HepG2 (cell line): ENCODE results near the gene SRGAP3. TPM values are rescaled to one million over a fixed set of nuclear protein-coding genes. Genes with fewer than 3 reads are reported as not detected.

ENCODE experiments used
- ATAC-seq: fragments of 200-7000 bp; cut with Tn5 transposase; 3 replicates; pipeline ENCODE4 v1.9.1; 2020; ENCODE audit warnings: mild to moderate bottlenecking, moderate library complexity
- BruUV-seq: library from RNA; stranded (reverse); fragments of 400-500 nt; replicated peaks from 2 replicates; lab custom pipeline; 2021; lab: Mats Ljungman, UMichigan
- CTCF ChIA-PET: fragments of 300-600 bp; formaldehyde crosslinking; extraction: SDS; loops from one replicate; lab custom pipeline; 2021; ENCODE audit warnings: low total read pairs, inconsistent platforms, low intra/inter-chr PET ratio; lab: Yijun Ruan, JAX
- POLR2A ChIA-PET: fragments of 350-600 bp; sonication (Branson Sonifier 250); formaldehyde crosslinking; loops from one replicate; lab custom pipeline; 2020; ENCODE audit warnings: antibody characterized with exemption, inconsistent platforms; lab: Yijun Ruan, JAX
- DNase-seq: peaks from one replicate; pipeline ENCODE4 v3.0.0-alpha.2; 2015; ENCODE audit warnings: low spot score
- FAIRE-seq: peaks from 3 replicates; lab custom pipeline; 2011; peaks lifted over from hg19 to GRCh38; lab: Jason Lieb, UNC
- H2AFZ ChIP-seq: one replicate; pipeline ENCODE4 v1.6.1; 2011; ENCODE audit warnings: low read length, inconsistent platforms
- H3K27ac ChIP-seq: fragments of 300-600 bp; 3 replicates; pipeline ENCODE4 v1.8.0; 2011; ENCODE audit warnings: mixed run types, mild to moderate bottlenecking, mixed read lengths, low read length, inconsistent platforms; ENCODE audit not compliant: insufficient read depth; ENCODE audit errors: extremely low read length
- H3K27me3 ChIP-seq, 2 experiments: fragments of 200-600 bp in 1 of 2; 2 replicates in 1 of 2; 3 replicates in 1 of 2; pipeline versions ENCODE4 v1.6.0 to v1.8.0; 2011; ENCODE audit warnings: low read length in 2 of 2, mild to moderate bottlenecking in 2 of 2, moderate library complexity in 2 of 2, inconsistent platforms in 1 of 2; ENCODE audit not compliant: insufficient read depth in 2 of 2, control insufficient read depth in 1 of 2
- H3K36me3 ChIP-seq, 2 experiments: fragments of 200-600 bp in 1 of 2; replicated peaks in 1 of 2; 2 replicates in 1 of 2; 3 replicates in 1 of 2; pipeline versions ENCODE4 v1.5.1 to v1.8.0; 2011; ENCODE audit warnings: low read length in 2 of 2, inconsistent platforms in 1 of 2; ENCODE audit not compliant: insufficient read depth in 2 of 2, control insufficient read depth in 1 of 2
- H3K4me1 ChIP-seq: 2 replicates; pipeline ENCODE4 v1.5.1; 2012; ENCODE audit warnings: low read length, inconsistent platforms; ENCODE audit not compliant: insufficient read depth
- H3K4me2 ChIP-seq: 2 replicates; pipeline ENCODE4 v1.6.0; 2011; ENCODE audit warnings: low read depth, low read length, inconsistent platforms
- H3K4me3 ChIP-seq, 3 experiments: fragments of 200-600 bp in 1 of 3; sonication (generic), shearing (Covaris generic) in 1 of 3; replicated peaks in 1 of 3; 2 replicates each; pipeline ENCODE4 v1.5.1; 2011 to 2016; ENCODE audit warnings: low read length in 3 of 3, inconsistent platforms in 2 of 3, low read depth in 2 of 3, mild to moderate bottlenecking in 2 of 3, control low read depth in 1 of 3, mixed read lengths in 1 of 3; ENCODE audit not compliant: insufficient read depth in 1 of 3
- H3K79me2 ChIP-seq: one replicate; pipeline ENCODE4 v1.6.1; 2011; ENCODE audit warnings: low read length, inconsistent platforms; ENCODE audit not compliant: insufficient read depth
- H3K9ac ChIP-seq: 2 replicates; pipeline ENCODE4 v1.6.0; 2011; ENCODE audit warnings: mild to moderate bottlenecking, low read depth, low read length, inconsistent platforms; ENCODE audit not compliant: insufficient read depth
- H3K9me3 ChIP-seq: 2 replicates; pipeline ENCODE4 v1.5.1; 2012; ENCODE audit warnings: mild to moderate bottlenecking, low read length
- H4K20me1 ChIP-seq: 2 replicates; pipeline ENCODE4 v1.6.0; 2011; ENCODE audit warnings: inconsistent platforms, mild to moderate bottlenecking, low read length, moderate library complexity; ENCODE audit not compliant: insufficient read depth
- FOXA1 ChIP-seq, 2 experiments: fragments of 450-650 bp in 1 of 2; sonication (generic) in 1 of 2; formaldehyde crosslinking in 1 of 2; IDR thresholded peaks; 2 replicates each; pipeline versions ENCODE4 v1.4.0 to v1.6.1; 2016 to 2020; ENCODE audit warnings: missing genetic modification reagents in 1 of 2
- HDAC1 ChIP-seq: sonication (generic); formaldehyde crosslinking; IDR thresholded peaks from 2 replicates; pipeline ENCODE4 v1.5.1; 2020; ENCODE audit warnings: mild to moderate bottlenecking, missing genetic modification reagents
- HMGA1 ChIP-seq: sonication (generic); formaldehyde crosslinking; conservative IDR thresholded peaks from 2 replicates; pipeline ENCODE4 v1.4.0; 2020; ENCODE audit warnings: missing genetic modification reagents
- HNF4G ChIP-seq, 2 experiments: sonication (generic) in 1 of 2; formaldehyde crosslinking in 1 of 2; IDR thresholded peaks; 2 replicates each; pipeline versions ENCODE4 v1.4.0 to v1.6.1; 2011 to 2020; ENCODE audit warnings: borderline replicate concordance in 2 of 2, low read depth in 2 of 2, mild to moderate bottlenecking in 2 of 2, low read length in 1 of 2, missing genetic modification reagents in 1 of 2, moderate library complexity in 1 of 2
- KLF16 ChIP-seq, 2 experiments: sonication (generic) in 1 of 2; formaldehyde crosslinking in 1 of 2; IDR thresholded peaks; 2 replicates each; pipeline versions ENCODE4 v1.6.1 to v1.8.0; 2016 to 2023; ENCODE audit warnings: missing genetic modification reagents in 2 of 2, missing compliant biosample characterization in 1 of 2
- SALL2 ChIP-seq: sonication (generic); formaldehyde crosslinking; IDR thresholded peaks from 2 replicates; pipeline ENCODE4 v1.8.1; 2023; ENCODE audit warnings: mild to moderate bottlenecking, missing genetic modification reagents, inconsistent platforms
- TGIF2 ChIP-seq: IDR thresholded peaks from 2 replicates; pipeline ENCODE4 v1.6.1; 2016; ENCODE audit warnings: control low read depth, missing compliant biosample characterization
- U2AF2 ChIP-seq: fragments of 200-400 bp; formaldehyde crosslinking; IDR thresholded peaks from 2 replicates; pipeline ENCODE4 v1.6.1; 2017; ENCODE audit warnings: low read depth, mild to moderate bottlenecking, low read length
- ZC3H13 ChIP-seq: sonication (generic); formaldehyde crosslinking; IDR thresholded peaks from 2 replicates; pipeline ENCODE4 v1.8.1; 2023; ENCODE audit warnings: mild to moderate bottlenecking, missing genetic modification reagents, moderate library complexity
- ZNF224 ChIP-seq: sonication (generic); formaldehyde crosslinking; IDR thresholded peaks from 2 replicates; pipeline ENCODE4 v1.5.0; 2020; ENCODE audit warnings: mild to moderate bottlenecking, missing genetic modification reagents
- ZNF337 ChIP-seq: sonication (generic); formaldehyde crosslinking; IDR thresholded peaks from 2 replicates; pipeline ENCODE4 v1.5.1; 2020; ENCODE audit warnings: missing genetic modification reagents, low read depth, mild to moderate bottlenecking, borderline replicate concordance
- ZNF446 ChIP-seq: sonication (generic); formaldehyde crosslinking; IDR thresholded peaks from 2 replicates; pipeline ENCODE4 v1.5.0; 2020; ENCODE audit warnings: mild to moderate bottlenecking, missing genetic modification reagents
- ZNF547 ChIP-seq: sonication (generic); formaldehyde crosslinking; IDR thresholded peaks from 2 replicates; pipeline ENCODE4 v1.5.1; 2020; ENCODE audit warnings: mild to moderate bottlenecking, missing genetic modification reagents
- ZNF552 ChIP-seq: sonication (generic); formaldehyde crosslinking; IDR thresholded peaks from 2 replicates; pipeline ENCODE4 v1.9.0; 2022; ENCODE audit warnings: missing genetic modification reagents, mild to moderate bottlenecking, borderline replicate concordance
- ZNF773 ChIP-seq: sonication (generic); formaldehyde crosslinking; IDR thresholded peaks from 2 replicates; pipeline ENCODE4 v1.4.0; 2020; ENCODE audit warnings: missing genetic modification reagents, borderline replicate concordance
- WGBS: methylation state at CpG from one replicate; pipeline ENCODE4 v1.1.6; 2017; ENCODE audit warnings: low lambda C conversion rate; 5-methylcytosine and 5-hydroxymethylcytosine counted together
- in situ Hi-C: cut with HindIII; loops from 2 replicates; pipeline ENCODE4 v1.10.0; 2017; ENCODE audit warnings: low pct_unique_long_range_greater_than_20kb; ENCODE audit not compliant: extremely low pct_ligation_motif_present
- intact Hi-C: fragments of 100-400 bp; cut with micrococcal nuclease; formaldehyde crosslinking; loops from one replicate; pipeline ENCODE4 v1.10.0; 2022; ENCODE audit not compliant: unreplicated experiment
- polyA plus RNA-seq, 8 experiments: library from polyadenylated mRNA; depleted of rRNA in 3 of 8; stranded (reverse) in 7 of 8; unstranded in 1 of 8; fragments of >200 nt; fragmentation: Illumina TruSeq in 4 of 8; extraction: Trizol in 4 of 8; gene quantifications; 2 replicates each; pipeline versions ENCODE4 v1.2.1 to v1.2.3, GENCODE V29; 2011 to 2016; ENCODE audit warnings: low read depth in 4 of 8, missing spikeins in 1 of 8, mixed read lengths in 1 of 8; ENCODE audit not compliant: insufficient read depth in 1 of 8
- total RNA-seq, 5 experiments: library from RNA; depleted of rRNA; stranded (reverse); fragments of >200 nt; fragmentation: Illumina TruSeq; extraction: Trizol; gene quantifications; 2 replicates each; pipeline ENCODE4 v1.2.3, GENCODE V29; 2016; ENCODE audit warnings: low read depth in 1 of 5
- TF ChIP-seq, protein P1 (sequence below): sonication (generic); formaldehyde crosslinking; IDR thresholded peaks from 2 replicates; pipeline ENCODE4 v1.8.1; 2023; ENCODE audit warnings: mild to moderate bottlenecking, missing genetic modification reagents, borderline replicate concordance
- TF ChIP-seq, protein P2 (sequence below): sonication (generic); formaldehyde crosslinking; IDR thresholded peaks from 2 replicates; pipeline ENCODE4 v1.5.0; 2020; ENCODE audit warnings: missing genetic modification reagents, mild to moderate bottlenecking, borderline replicate concordance
- TF ChIP-seq, protein P3 (sequence below): fragments of 450-650 bp; IDR thresholded peaks from 2 replicates; pipeline ENCODE4 v1.6.1; 2016
- TF ChIP-seq, protein P4 (sequence below): sonication (generic); formaldehyde crosslinking; conservative IDR thresholded peaks from 2 replicates; pipeline ENCODE4 v1.4.0; 2020; ENCODE audit warnings: missing genetic modification reagents

The SRGAP3 gene
- total and polyA plus RNA-seq, 2 of the 13 experiments (the other 11 are each of a cell fraction or from before 2014, with no cell fraction given): 1.2 to 1.4 TPM

DNA sequence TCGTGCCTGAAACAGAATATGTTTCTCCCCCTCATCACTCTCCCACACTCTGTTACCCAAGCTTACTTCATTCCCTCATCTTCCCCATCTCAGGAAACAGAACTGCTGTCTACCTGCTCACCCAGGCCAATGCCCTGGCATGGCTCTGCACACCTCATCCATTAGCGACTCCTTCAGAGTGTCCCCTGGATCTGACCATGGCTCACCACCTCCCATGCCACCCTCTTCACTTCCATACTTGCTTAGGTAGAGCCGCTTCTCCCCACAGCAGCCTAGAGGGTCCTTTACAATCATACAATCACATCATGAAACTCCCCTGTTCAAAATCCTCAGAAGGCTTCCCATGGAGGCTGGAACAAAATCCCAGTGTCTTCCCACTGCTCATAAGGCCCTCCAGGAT, 252.3 kb downstream of the SRGAP3 start (continued):
- TF ChIP-seq KLF16 (CRISPR knock-in tag; IDR thresholded peaks at IDR 0.05) (no peak), FOXA1 (IDR thresholded peaks at IDR 0.05) (no peak), FOXA1 (CRISPR knock-in tag; IDR thresholded peaks at IDR 0.05) (no peak)
- TF ChIP-seq, protein P1, sequence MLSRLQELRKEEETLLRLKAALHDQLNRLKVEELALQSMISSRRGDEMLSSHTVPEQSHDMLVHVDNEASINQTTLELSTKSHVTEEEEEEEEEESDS (CRISPR knock-in tag): no peak

DNA sequence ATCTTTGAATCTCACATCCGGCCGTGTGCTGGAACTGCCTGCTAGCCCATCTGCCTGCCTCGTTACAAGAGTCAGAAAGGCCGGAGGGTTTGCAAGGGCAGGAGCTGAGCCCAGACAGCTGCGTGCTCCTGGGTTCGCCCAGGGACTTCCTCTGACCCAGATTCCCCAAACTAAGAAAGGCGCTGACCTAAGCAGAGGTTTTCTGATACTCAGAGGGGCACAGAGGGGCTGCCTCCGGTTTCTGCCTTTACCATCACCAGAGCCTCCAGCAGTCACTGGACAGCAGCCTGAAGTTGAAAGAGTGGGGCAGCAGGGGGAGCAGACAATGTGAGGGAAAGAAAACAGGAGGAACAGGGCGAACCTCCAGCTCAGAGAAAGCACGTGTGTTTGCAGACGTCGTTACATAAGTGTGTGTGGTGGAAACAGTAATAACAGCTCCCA, 252.7 kb downstream of the SRGAP3 start:
- intact Hi-C loops (no loop called here), in situ Hi-C loops (no loop called here)
- POLR2A ChIA-PET: no interaction called here
- FAIRE-seq (peak; percentile 12), DNase-seq (peak; percentile 53), ATAC-seq (peak; percentile 97)
- BruUV-seq: no TSS peak
- Histone ChIP-seq H3K79me2 (no peaks in the 10 kb centered on the region), H3K27ac (no peak overlapping the region), H2AFZ (no peak overlapping the region), H3K4me3 (no peak overlapping the region), H3K27me3 (peaks cover 0 to 9% of the 10 kb centered on the region in 2 experiments; a peak in 2 of 5 replicates), H3K36me3 (no peaks in the 10 kb centered on the region), H4K20me1 (no peaks in the 10 kb centered on the region), H3K9me3 (no peaks in the 10 kb centered on the region), H3K4me2 (no peak overlapping the region), H3K4me1 (peaks cover 8% of the 10 kb centered on the region; the same call in 1 of the 2 replicates), H3K9ac (no peak overlapping the region)
- CTCF ChIA-PET: interaction anchor here (1.4 to 1.8 kb wide), 2 partner anchors 71 to 306 kb away, joined by 5 read pairs; no protein-coding TSS in a partner anchor
- WGBS: 20% methylated on average over 8 of the region's 12 CpGs
- TF ChIP-seq, protein P2, sequence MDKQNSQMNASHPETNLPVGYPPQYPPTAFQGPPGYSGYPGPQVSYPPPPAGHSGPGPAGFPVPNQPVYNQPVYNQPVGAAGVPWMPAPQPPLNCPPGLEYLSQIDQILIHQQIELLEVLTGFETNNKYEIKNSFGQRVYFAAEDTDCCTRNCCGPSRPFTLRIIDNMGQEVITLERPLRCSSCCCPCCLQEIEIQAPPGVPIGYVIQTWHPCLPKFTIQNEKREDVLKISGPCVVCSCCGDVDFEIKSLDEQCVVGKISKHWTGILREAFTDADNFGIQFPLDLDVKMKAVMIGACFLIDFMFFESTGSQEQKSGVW (CRISPR knock-in tag): no peak
- TF ChIP-seq HDAC1 (CRISPR knock-in tag) (no peak), ZNF446 (CRISPR knock-in tag) (no peak), ZNF224 (no peak), HNF4G (IDR thresholded peaks at IDR 0.05; ENCODE audit: borderline replicate concordance, low read depth, low read length) (no peak), HNF4G (CRISPR knock-in tag; IDR thresholded peaks at IDR 0.05; ENCODE audit: borderline replicate concordance, low read depth) (no peak), TGIF2 (CRISPR knock-in tag) (no peak), SALL2 (CRISPR knock-in tag) (no peak), ZNF773 (CRISPR knock-in tag) (no peak), ZC3H13 (no peak), ZNF552 (CRISPR knock-in tag) (no peak), HMGA1 (CRISPR knock-in tag) (no peak), U2AF2 (no peak), ZNF547 (CRISPR knock-in tag) (no peak), ZNF337 (no peak)
- TF ChIP-seq, protein P3, sequence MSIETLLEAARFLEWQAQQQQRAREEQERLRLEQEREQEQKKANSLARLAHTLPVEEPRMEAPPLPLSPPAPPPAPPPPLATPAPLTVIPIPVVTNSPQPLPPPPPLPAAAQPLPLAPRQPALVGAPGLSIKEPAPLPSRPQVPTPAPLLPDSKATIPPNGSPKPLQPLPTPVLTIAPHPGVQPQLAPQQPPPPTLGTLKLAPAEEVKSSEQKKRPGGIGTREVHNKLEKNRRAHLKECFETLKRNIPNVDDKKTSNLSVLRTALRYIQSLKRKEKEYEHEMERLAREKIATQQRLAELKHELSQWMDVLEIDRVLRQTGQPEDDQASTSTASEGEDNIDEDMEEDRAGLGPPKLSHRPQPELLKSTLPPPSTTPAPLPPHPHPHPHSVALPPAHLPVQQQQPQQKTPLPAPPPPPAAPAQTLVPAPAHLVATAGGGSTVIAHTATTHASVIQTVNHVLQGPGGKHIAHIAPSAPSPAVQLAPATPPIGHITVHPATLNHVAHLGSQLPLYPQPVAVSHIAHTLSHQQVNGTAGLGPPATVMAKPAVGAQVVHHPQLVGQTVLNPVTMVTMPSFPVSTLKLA: no peak
- TF ChIP-seq, protein P4, sequence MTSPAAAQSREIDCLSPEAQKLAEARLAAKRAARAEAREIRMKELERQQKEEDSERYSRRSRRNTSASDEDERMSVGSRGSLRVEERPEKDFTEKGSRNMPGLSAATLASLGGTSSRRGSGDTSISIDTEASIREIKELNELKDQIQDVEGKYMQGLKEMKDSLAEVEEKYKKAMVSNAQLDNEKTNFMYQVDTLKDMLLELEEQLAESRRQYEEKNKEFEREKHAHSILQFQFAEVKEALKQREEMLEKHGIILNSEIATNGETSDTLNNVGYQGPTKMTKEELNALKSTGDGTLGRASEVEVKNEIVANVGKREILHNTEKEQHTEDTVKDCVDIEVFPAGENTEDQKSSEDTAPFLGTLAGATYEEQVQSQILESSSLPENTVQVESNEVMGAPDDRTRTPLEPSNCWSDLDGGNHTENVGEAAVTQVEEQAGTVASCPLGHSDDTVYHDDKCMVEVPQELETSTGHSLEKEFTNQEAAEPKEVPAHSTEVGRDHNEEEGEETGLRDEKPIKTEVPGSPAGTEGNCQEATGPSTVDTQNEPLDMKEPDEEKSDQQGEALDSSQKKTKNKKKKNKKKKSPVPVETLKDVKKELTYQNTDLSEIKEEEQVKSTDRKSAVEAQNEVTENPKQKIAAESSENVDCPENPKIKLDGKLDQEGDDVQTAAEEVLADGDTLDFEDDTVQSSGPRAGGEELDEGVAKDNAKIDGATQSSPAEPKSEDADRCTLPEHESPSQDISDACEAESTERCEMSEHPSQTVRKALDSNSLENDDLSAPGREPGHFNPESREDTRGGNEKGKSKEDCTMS (CRISPR knock-in tag): no peak
